GM12878 (cell line): ENCODE results near the gene MBD5. TPM values are rescaled to one million over a fixed set of nuclear protein-coding genes. Genes with fewer than 3 reads are reported as not detected.

Experiments
- ATF3 ChIP-seq: IDR thresholded peaks from 2 replicates; pipeline ENCODE4 v1.6.1; 2011; ENCODE audit warnings: low read depth, mild to moderate bottlenecking, low read length, moderate library complexity, borderline replicate concordance; ENCODE audit errors: extremely low read depth
- BACH1 ChIP-seq: fragments of 450-650 bp; IDR thresholded peaks from 2 replicates; pipeline ENCODE4 v1.6.1; 2017; ENCODE audit warnings: mild to moderate bottlenecking, borderline replicate concordance
- CREB1 ChIP-seq: IDR thresholded peaks from 2 replicates; pipeline ENCODE4 v1.6.1; 2012; ENCODE audit warnings: low read depth, mild to moderate bottlenecking, inconsistent platforms
- JUNB ChIP-seq: IDR thresholded peaks from 2 replicates; pipeline ENCODE4 v1.6.1; 2016; ENCODE audit warnings: antibody characterized with exemption, mild to moderate bottlenecking
- KLF5 ChIP-seq: fragments of 450-650 bp; IDR thresholded peaks from 2 replicates; pipeline ENCODE4 v1.6.1; 2014; ENCODE audit warnings: mild to moderate bottlenecking; ENCODE audit not compliant: partially characterized antibody
- MEF2B ChIP-seq: fragments of 450-650 bp; IDR thresholded peaks from 2 replicates; pipeline ENCODE4 v1.6.1; 2018; ENCODE audit warnings: mild to moderate bottlenecking, moderate library complexity; ENCODE audit not compliant: partially characterized antibody, poor library complexity, severe bottlenecking
- NFIC ChIP-seq: IDR thresholded peaks from 2 replicates; pipeline ENCODE4 v1.6.1; 2012; ENCODE audit warnings: low read depth, mild to moderate bottlenecking, inconsistent platforms, low read length, moderate library complexity
- NKRF ChIP-seq: fragments of 450-650 bp; conservative IDR thresholded peaks from 2 replicates; pipeline ENCODE4 v1.6.1; 2017; ENCODE audit warnings: mild to moderate bottlenecking, moderate library complexity
- PML ChIP-seq: IDR thresholded peaks from 2 replicates; pipeline ENCODE4 v1.6.1; 2012; ENCODE audit warnings: low read length, inconsistent platforms
- RELB ChIP-seq: fragments of 450-650 bp; IDR thresholded peaks from 2 replicates; pipeline ENCODE4 v1.6.1; 2017; ENCODE audit warnings: low read depth, mild to moderate bottlenecking, moderate library complexity
- TCF7 ChIP-seq: IDR thresholded peaks from 2 replicates; pipeline ENCODE4 v1.6.1; 2014; ENCODE audit warnings: antibody characterized with exemption, borderline replicate concordance
- ZBTB11 ChIP-seq: fragments of 450-650 bp; formaldehyde crosslinking; IDR thresholded peaks from 2 replicates; pipeline ENCODE4 v1.5.0; 2022; ENCODE audit warnings: mild to moderate bottlenecking, missing genetic modification characterization
- ZNF384 ChIP-seq: IDR thresholded peaks from 2 replicates; pipeline ENCODE4 v1.6.1; 2012; ENCODE audit warnings: low read depth, mild to moderate bottlenecking, low read length, improper control_type of control experiment, borderline replicate concordance
- polyA plus RNA-seq, 11 experiments: library from polyadenylated mRNA; depleted of rRNA in 4 of 11; unstranded in 6 of 11; stranded (reverse) in 5 of 11; fragments of >200 nt; fragmentation: Nextera tagmentation in 4 of 11; fragmentation: Illumina TruSeq in 1 of 11; extraction: Ambion mirVana in 4 of 11; extraction: Trizol in 1 of 11; gene quantifications; 1 replicate in 1 of 11; 2 replicates in 10 of 11; pipeline versions ENCODE4 v1.2.1 to v1.2.3, GENCODE V29; 2011 to 2016; ENCODE audit warnings: inconsistent platforms in 2 of 11, missing spikeins in 2 of 11, low read depth in 1 of 11
- total RNA-seq, 4 experiments: library from RNA; depleted of rRNA in 3 of 4; stranded (reverse); fragments of >200 nt in 3 of 4; fragmentation: Illumina TruSeq in 1 of 4; extraction: Trizol in 1 of 4; gene quantifications; 2 replicates each; pipeline versions ENCODE4 v1.2.1 to v1.2.3, GENCODE V29; 2013 to 2021

MBD5 gene
- total and polyA plus RNA-seq, 10 of the 15 experiments (the other 5 are each of a cell fraction or from before 2014, with no cell fraction given): 7.4 to 58.0 (median 21.2) TPM

- TF ChIP-seq ATF3 (no peak), BACH1 (peak; percentile 68; the same call in 1 of the 2 replicates), JUNB (peak; percentile 83), NFIC (peak; percentile 91), PML (no peak), TCF7 (peak; percentile 30; the same call in 1 of the 2 replicates), CREB1 (no peak), RELB (peak; percentile 68; the same call in 1 of the 2 replicates), KLF5 (no peak), ZNF384 (peak; percentile 97), MEF2B (peak; percentile 84), ZBTB11 (CRISPR knock-in tag) (no peak), NKRF (no peak)
Measured at GRCh38 chr2:148042219-148042618, 21.3 kb downstream of the MBD5 start (continued).
